ENCODE measurements around the gene STOML1. TPM values are rescaled to one million over a fixed set of nuclear protein-coding genes. Genes with fewer than 3 reads are reported as not detected.

STOML1 gene
- total RNA-seq, 1 donor from 2014 or later, result 15.2 TPM

DNA sequence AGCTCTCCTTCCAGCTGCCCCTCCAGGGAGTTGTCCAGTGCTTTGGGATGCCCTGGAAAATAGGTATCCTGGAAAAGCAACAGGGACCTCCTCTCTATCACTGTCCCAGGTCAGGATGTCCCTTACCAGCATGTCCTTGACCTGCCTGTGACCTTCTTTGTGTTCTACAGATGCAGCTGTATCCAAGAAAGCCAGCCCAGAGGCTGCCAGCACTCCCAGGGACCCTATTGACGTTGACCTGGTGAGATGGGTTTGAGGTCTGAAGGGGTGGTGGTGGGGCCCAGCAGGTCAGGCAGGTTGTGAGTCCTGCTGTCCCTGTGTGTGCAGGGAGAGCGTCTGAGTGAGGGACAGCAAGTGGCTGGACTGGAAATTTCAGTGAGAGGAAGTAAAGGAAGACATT is 32.6 kb upstream of the STOML1 start:
- ATAC-seq (no peak), DNase-seq (ENCODE audit: low spot score) (peak; percentile 21)

DNA sequence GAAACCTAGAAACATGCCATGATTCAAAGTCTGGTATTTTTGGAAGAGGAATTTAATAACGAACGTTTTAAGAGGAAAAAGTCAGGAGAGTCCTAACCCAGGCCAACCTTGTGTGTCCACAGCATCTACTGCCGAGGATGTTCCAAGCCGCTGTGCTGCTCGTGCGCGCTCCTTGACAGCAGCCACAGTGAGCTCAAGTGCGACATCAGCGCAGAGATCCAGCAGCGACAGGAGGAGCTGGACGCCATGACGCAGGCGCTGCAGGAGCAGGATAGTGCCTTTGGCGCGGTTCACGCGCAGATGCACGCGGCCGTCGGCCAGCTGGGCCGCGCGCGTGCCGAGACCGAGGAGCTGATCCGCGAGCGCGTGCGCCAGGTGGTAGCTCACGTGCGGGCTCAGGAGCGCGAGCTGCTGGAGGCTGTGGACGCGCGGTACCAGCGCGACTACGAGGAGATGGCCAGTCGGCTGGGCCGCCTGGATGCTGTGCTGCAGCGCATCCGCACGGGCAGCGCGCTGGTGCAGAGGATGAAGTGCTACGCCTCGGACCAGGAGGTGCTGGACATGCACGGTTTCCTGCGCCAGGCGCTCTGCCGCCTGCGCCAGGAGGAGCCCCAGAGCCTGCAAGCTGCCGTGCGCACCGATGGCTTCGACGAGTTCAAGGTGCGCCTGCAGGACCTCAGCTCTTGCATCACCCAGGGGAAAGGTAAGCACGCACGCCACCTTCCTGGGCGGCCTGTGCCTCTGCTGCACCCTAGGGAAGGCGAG is 30.8 kb upstream of the STOML1 start:
- intact Hi-C loops (cut with DNase I), result no loop called here
- DNase-seq (ENCODE audit: low spot score), result no peak
- no peak for ATAC-seq

More for the DNA sequence above, 32.6 kb upstream of the STOML1 start:
- intact Hi-C loops (cut with DNase I), result no loop called here

DNA sequence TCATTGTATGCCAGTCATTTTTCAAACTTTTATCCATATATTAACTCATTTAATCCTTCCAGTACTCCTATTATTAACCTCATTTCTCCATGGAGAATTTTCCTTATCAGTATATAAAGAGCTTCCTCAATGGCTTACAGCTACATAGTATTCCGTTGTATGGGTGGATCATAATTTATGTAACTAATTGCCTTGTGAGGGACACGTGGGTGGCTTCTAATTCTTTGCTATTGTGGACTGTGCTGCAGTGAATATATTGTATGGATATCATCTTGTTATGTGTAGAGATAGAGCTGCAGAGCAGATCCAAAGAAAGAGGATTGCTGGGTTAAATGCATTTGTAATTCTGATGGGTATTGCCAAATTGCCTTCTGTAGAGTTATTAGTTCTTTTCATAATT is 27.6 kb upstream of the STOML1 start:
- intact Hi-C loops (cut with DNase I), result no loop called here
- DNase-seq (ENCODE audit: low spot score) (no peak), ATAC-seq (no peak)

DNA sequence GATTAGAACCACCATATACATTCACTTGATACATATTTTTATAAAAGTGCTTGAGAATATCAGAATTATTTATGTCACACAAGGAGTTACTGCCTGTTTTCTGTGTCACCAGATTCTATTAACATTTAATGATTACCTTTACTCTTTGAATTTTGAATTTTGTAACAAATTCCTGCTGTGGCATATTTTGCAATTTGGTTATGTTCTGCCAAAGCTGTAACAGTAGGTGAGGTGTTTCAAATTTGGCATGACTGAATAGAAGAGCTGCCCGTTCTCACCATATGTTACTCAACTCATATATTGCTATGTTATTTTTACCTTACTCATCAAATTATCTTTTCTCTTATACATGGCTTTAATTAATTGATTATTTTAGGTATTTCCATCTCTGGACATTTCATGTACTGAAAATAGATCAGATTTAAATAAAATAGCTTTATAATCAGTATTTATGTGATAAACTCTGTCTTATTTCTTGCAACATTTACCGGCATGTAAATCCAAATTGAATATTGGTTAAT is 21.3 kb upstream of the STOML1 start:
- DNase-seq (ENCODE audit: low spot score) (no peak), ATAC-seq (no peak)
- intact Hi-C loops (cut with DNase I), result no loop called here

DNA sequence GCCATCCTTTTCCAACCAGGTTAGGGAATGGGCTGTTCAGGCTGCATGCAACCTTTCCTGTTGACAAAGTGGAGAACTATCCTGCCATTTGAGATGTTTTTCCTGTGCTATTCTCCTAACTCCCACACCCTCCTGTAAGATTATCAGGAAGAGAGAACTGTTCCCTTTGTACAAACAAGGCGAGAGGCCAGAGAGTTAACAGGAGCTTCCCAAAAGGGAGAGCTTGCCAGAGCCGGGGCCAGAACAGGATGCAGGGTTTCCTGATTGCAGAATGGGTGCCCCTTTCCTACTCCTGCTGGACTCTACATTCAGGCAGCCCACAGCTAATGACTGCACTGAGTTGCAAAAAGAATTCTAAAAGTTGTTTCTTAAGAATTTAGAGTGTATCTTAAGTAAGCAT is 19.5 kb upstream of the STOML1 start:
- ATAC-seq (peak; percentile 85), DNase-seq (ENCODE audit: low spot score) (no peak)
- intact Hi-C loops (cut with DNase I), result no loop called here

DNA sequence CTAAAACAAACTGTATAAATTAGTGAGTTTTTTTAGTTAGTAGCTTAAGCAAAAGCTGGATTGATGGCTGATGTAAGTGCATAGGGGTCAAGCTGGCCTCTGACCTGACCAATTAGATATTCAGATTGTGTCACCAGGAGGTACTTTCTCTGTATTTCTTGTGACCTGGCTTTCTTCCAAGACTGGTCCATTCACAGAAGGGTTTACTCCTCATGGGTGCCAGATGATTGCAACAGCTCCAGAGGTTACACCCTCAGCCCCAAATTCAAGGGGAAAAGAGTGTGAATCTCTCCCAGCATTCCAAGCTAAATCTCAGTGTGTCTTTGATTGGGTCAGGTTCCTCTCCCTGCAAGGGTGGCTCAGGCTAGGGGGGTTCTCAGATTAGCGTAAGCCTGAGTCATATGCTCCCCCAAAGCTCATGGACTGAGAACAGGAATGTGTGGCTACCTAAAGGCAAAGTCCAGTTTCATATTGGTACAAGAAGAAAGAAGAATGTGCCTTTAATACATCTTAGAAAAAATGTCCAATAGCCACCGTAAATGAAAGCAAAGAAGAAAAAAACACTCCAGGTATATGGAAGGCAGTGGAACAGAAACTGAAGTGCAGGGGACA is 18.9 kb upstream of the STOML1 start:
- ATAC-seq, result peak; percentile 29
- DNase-seq (ENCODE audit: low spot score), result no peak
- intact Hi-C loops (cut with DNase I), result no loop called here

DNA sequence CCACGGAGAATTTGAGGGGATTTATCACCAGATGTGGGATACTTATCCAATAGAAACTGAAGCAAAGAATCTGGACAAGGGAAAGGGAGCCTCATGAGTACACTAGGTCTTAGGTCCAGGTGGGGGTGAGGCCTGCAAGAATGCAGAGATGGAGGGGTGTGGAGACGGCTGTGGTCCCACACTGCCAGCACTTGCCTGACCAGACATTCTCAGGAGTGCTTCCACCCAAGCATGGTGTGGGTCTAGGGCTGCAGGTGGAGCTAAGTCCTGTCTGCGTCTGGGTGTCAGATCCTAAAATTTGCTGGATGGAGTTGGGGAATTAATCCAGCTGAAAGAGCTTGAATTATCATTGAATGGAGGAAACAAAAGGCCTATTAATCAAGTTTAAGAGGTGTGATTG is 16.8 kb upstream of the STOML1 start:
- no peak for ATAC-seq
- intact Hi-C loops (cut with DNase I), result no loop called here
- DNase-seq (ENCODE audit: low spot score), result no peak

DNA sequence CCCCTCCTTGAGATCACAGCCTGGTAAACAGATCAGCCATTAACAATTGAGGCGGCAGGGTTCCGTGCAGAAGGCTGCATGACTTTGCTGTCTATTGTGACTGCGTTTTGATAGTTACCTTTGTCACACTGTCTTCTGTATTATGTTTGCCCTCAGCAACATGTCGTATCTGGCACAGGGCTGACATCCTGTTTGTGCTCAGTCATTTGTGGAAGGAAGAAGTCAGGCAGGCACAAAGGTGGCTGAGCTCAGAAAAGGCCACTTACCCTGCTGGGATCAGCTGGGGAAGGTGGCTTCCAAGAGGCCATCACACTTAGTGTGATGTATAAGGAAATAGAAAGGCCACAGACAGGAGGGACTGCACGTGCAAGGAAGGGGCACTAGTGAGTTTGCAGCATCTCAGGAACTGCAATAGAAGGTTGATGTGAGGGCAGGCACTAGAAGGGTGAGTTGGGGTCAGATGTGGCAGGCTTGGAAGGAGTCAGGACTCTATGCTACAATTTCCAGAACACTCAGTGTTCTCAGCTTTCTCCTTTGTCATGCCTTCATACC is 15.8 kb upstream of the STOML1 start:
- ATAC-seq, result no peak
- intact Hi-C loops (cut with DNase I), result no loop called here
- DNase-seq (ENCODE audit: low spot score), result no peak

DNA sequence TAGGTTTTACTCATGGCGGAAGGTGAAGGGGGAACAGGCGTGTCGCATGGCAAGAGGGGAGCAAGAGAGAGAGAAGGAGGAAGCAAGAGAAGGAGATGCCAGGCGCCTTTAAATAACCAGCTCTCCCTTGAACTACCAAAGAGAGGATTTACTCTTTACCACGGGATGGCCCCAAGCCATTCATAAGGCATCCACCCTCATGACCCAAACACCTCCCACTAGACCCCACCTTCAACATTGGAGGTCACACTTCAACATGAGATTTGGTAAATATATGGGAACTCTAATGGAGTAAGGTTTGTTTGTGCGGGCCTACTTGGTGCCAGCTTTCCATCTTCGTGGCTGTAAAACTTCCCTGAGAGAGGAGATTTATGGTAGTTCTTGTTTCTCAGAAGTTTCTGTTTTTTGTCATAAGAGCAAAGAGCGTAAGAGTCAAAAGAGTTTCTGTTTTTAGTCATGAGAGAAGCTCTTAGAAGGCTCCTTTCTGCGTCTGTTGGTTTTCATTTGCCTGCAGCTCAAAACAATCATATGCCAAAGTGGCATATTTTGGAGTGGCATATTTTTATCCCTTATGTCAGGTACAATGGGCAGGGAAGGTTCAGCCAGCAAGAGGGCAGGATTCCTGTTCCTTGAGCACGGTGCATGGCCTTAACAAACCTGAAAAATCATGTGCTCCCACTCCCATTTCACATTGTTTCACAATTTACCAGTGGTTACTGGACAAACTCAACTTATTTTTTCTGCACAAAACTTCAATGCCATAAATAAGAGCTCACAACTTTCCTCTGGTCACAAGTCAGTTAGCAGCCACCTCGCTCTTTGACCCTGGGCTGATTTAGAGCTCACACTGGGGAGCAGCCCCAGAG is 14.9 kb upstream of the STOML1 start:
- DNase-seq (ENCODE audit: low spot score) (no peak), ATAC-seq (no peak)
- intact Hi-C loops (cut with DNase I), result no loop called here

DNA sequence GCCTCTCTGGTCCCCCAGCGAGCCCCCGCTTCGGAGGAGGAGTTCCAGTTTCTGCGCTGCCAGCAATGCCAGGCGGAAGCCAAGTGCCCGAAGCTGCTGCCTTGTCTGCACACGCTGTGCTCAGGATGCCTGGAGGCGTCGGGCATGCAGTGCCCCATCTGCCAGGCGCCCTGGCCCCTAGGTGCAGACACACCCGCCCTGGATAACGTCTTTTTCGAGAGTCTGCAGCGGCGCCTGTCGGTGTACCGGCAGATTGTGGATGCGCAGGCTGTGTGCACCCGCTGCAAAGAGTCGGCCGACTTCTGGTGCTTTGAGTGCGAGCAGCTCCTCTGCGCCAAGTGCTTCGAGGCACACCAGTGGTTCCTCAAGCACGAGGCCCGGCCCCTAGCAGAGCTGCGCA is 5.9 kb upstream of the STOML1 start:
- ATAC-seq (no peak), DNase-seq (ENCODE audit: low spot score) (no peak)
- intact Hi-C loops (cut with DNase I), result no loop called here

DNA sequence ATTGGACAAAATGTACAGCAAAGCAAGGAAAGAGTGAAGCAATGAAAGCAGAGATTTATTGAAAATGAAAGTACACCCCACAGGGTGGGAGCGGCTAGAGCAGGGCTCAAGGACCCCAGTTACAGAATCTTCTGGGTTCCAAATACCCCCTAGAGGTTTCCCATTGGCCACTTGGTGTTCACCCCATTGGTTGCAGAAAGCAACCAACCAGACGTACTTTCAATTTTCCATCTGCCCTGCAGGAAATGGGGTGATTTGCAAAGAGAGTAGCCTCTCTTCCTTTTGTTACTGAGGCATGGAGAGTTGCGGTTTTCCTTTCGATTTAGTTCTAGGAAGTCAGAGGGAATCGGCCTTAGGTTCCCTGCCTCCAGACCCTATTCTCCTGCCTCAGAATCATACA is 4.8 kb upstream of the STOML1 start:
- intact Hi-C loops (cut with DNase I), result no loop called here
- ATAC-seq, result no peak
- no peak for DNase-seq (ENCODE audit: low spot score)

DNA sequence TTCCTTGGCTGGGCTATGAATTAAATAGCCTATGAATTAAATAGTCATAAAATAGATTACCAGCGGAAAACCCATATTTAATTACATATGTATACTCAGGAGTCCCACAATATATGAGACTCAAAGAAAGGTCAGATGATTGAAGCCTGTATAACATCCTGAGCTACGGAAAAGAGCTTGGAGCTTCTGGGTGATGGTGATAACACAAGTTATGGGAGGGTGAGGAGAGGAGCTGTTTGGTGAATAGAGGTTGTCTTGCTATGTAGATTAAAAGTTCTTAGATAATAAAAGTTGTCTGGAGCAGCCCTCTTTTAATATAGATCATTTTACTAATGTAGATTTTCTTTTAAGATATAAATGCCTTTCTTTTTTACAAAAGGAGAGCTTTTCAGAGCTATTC is 4.2 kb upstream of the STOML1 start:
- no peak for DNase-seq (ENCODE audit: low spot score)
- intact Hi-C loops (cut with DNase I), result no loop called here
- ATAC-seq, result no peak

DNA sequence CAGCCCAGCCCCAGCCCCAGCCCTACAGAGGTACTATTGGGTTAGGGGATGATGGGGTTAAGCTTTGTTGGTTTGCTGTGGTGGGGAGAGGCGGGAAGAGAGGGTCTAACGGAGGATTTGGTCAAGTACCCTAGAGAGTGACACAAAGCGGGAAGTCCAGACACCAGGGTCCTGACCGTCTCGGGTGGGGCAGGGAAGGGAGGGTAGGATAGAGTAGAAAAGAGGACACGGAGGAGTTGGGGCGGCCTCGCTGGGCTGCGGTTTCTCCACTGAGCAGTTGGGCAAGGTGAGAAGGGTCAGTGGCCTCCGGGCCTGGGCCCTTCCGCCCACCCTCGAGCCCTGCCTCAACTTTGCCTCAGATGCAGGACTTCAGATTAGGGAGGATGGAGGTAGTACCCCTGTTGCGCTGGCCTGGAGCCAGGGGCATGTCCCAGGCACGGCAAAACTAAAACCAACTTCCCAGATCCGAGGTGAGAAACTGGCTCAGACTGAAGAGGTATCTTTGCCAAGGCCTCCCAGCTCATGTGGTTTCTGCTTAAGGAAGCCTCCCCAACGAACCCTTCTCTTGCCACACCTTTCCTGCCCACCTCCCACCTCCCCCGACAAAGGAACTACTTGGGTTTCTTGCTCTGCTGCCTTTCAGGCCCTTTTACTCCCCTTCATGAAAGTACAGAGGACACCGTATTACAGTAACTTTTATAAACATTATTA is 3.0 kb upstream of the STOML1 start:
- intact Hi-C loops (cut with DNase I), result no loop called here
- peak; percentile 31 for ATAC-seq
- DNase-seq (ENCODE audit: low spot score), result no peak

DNA sequence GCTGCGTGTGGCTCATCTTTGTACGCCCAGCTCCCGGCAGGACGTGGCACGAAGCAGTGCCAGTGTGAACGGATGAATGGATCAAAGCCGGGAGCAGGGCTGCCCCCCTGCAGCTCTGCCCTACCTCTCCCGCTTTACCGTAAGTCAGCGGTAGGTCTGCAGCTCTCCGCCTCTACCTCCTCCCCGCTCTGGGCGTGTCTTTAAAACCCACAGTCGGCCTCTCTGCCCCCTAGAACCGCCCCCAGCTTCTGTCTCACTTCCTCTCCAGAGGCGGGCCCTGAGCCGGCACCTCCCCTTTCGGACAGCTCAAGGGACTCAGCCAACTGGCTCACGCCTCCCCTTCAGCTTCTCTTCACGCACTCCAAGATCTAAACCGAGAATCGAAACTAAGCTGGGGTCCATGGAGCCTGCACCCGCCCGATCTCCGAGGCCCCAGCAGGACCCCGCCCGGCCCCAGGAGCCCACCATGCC is 2.4 kb upstream of the STOML1 start, which contains the start of gene PML:
TSS of gene PML (plus strand) at position 304 of the 471 bp plus-strand sequence. CDS start at position 401, 97 bp downstream.
- peak; percentile 97 for DNase-seq (ENCODE audit: low spot score)
- ATAC-seq, result peak; percentile 92
- intact Hi-C loops (cut with DNase I), result no loop called here

DNA sequence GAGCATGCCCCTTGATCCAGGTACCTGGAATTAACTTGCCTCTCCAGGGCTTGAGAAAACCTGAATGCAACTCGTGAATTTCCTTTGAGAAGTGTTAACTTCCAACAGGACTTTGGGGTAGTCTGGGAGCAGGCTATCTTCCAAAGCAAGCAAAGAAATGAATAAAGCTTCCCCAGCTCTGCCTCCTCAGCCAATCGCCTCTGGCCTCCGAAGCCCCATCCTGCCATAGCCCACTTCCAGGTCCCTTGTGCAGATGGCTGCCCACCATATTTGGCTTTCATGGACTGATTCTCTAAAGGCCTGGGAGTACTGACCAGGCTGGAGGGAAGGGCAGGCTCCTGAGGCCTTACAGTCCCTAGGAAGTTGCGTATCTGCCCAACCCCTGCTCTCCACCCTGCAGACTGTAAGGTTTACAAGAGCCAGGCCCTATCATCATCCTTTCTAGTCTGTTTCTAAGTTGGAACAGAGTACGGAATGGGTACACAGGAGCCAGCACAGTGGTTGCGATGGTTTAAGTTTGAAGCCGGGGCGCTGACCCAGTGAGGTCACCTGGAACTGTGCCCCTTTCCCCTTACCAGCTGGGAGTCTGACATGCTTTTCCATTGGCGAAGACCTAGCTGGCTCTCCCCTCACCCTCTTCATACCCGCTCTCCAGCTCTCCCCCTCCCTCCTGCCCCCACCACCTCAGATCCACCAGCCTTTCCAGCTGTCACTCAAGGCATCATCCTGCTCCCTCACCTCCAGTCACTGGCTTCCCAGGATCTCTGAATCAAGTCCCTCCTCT is 1.3 kb upstream of the STOML1 start:
- no peak for DNase-seq (ENCODE audit: low spot score)
- intact Hi-C loops (cut with DNase I), result no loop called here
- ATAC-seq, result no peak

DNA sequence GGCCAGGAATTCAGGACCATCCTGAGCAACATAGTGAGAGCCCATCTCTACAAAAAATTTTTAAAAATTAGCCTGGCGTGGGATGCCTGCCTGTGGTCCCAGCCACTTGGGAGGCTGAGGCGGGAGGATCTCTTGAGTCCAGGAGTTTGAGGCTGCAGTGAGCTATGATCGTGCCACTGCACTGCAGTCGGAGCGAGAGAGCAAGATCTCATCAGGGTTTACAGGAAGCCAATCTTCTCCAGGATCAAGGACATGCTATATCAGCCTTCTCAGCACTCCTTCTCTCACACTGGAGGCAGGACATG is 451 bp upstream of the STOML1 start:
- intact Hi-C loops (cut with DNase I), result no loop called here

DNA sequence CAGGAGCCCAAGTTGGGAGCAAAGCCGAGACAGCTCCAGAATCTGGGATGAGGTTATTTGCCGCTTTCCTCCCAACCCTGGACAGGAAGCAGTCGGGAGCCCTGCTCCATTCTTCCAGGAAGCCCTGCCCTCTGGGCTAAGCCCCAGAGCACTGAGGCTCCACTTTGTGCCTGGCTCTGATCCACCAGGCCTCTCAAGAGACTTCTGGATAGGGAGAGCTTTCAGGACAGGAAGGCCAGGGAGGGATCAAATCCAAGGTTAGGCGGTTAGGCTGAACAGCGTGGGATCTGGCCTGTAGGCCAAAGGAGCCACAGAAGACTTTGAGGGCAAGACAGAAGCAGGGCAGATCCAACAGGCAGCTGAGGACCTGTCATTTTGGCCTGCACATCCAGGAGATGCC is 835 bp downstream of the STOML1 start:
- DNase-seq (ENCODE audit: low spot score), result peak; percentile 86

More for the DNA sequence above, 451 bp upstream of the STOML1 start:
- no peak for ATAC-seq
- no peak for DNase-seq (ENCODE audit: low spot score)

More for the DNA sequence above, 835 bp downstream of the STOML1 start:
- ATAC-seq, result peak; percentile 66
- intact Hi-C loops (cut with DNase I), result no loop called here

All from sciatic nerve (tissue), 2 donors.